BJ (cell line): ENCODE measurements around the gene COPS8. TPM values are rescaled to one million over a fixed set of nuclear protein-coding genes. Genes with fewer than 3 reads are reported as not detected.

Experiments used
- CTCF ChIA-PET: fragments of 350-600 bp; formaldehyde crosslinking; extraction: SDS; loops from one replicate; lab custom pipeline; 2021; ENCODE audit warnings: antibody characterized with exemption, inconsistent platforms; lab: Yijun Ruan, JAX
- POLR2A ChIA-PET: fragments of 300-600 bp; sonication (Branson Sonifier 250); formaldehyde crosslinking; extraction: SDS; loops from one replicate; lab custom pipeline; 2021; ENCODE audit warnings: antibody characterized with exemption; lab: Charles Lee
- DNase-seq: peaks from one replicate; pipeline ENCODE4 v3.0.0-alpha.2; 2011; ENCODE audit warnings: low read depth
- H3K27me3 ChIP-seq: 2 replicates; pipeline ENCODE4 v1.6.0; 2011; ENCODE audit warnings: low read length; ENCODE audit not compliant: control insufficient read depth, insufficient read depth
- H3K36me3 ChIP-seq: 2 replicates; pipeline ENCODE4 v1.5.1; 2011; ENCODE audit warnings: low read length; ENCODE audit not compliant: control insufficient read depth, insufficient read depth
- H3K4me3 ChIP-seq: 2 replicates; pipeline ENCODE4 v1.5.1; 2011; ENCODE audit warnings: low read depth, mild to moderate bottlenecking, control low read depth, low read length
- polyA plus RNA-seq: library from polyadenylated mRNA; depleted of rRNA; stranded (reverse); fragments of >200 nt; gene quantifications from 2 replicates; pipeline ENCODE4 v1.2.3, GENCODE V29; 2011
- TF ChIP-seq, protein P1 (sequence below): IDR thresholded peaks from 2 replicates; pipeline ENCODE4 v1.5.1; 2011; ENCODE audit warnings: low read depth, mild to moderate bottlenecking, control low read depth, inconsistent platforms, low read length, moderate library complexity; ENCODE audit not compliant: insufficient read depth

COPS8 gene
- polyA plus RNA-seq, 1 experiment: 55.8 TPM

DNA sequence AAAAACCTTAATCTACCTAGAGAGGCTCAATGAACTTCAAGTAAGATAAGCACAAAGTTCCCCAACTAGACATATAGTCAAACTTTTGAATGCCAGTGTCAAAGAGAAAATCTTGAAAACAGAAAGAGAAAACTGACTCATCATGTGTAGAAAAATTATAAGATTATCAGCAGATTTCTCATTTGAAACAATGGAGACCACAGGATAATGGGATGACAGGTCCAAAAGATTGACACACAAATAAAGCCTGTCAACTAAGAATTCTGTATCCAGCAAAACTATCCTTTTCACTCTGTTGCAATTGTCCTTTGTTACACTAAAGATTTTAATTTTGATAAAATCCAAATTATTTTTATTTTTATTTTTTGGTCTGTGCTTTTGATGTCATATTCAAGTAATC lies 61.6 kb downstream of the COPS8 start:
- ChIA-PET CTCF (interaction anchor here (0.5 to 0.8 kb wide), 3 partner anchors 182 to 246 kb away, joined by 3 read pairs; no protein-coding TSS in a partner anchor), POLR2A (no interaction called here)
- no peak overlapping the region for H3K4me3 ChIP-seq
- TF ChIP-seq, protein P1, sequence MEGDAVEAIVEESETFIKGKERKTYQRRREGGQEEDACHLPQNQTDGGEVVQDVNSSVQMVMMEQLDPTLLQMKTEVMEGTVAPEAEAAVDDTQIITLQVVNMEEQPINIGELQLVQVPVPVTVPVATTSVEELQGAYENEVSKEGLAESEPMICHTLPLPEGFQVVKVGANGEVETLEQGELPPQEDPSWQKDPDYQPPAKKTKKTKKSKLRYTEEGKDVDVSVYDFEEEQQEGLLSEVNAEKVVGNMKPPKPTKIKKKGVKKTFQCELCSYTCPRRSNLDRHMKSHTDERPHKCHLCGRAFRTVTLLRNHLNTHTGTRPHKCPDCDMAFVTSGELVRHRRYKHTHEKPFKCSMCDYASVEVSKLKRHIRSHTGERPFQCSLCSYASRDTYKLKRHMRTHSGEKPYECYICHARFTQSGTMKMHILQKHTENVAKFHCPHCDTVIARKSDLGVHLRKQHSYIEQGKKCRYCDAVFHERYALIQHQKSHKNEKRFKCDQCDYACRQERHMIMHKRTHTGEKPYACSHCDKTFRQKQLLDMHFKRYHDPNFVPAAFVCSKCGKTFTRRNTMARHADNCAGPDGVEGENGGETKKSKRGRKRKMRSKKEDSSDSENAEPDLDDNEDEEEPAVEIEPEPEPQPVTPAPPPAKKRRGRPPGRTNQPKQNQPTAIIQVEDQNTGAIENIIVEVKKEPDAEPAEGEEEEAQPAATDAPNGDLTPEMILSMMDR: no peak
- H3K27me3 ChIP-seq: no peaks in the 10 kb centered on the region
- H3K36me3 ChIP-seq: no peaks in the 10 kb centered on the region
- DNase-seq: no peak

DNA sequence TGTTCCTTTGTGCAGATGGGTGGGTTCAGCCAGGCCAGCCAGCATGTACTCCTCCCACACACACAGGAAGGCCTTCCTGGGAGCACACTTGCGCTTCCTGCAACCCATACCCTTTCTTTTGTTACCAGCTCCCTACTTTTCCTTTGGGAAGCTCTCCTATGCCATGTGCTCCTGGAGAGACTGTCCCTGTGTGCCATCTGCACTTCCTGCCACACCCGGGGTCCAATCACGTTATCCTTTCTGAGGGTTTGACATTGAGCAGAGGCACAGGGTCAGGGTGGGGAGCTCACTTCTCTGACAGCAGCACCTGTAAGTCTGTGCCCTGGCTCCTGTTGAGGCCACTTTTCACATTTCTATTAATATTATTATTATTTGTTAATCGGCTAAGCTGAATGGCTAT lies 62.9 kb downstream of the COPS8 start:
- TF ChIP-seq, protein P1: no peak
- Histone ChIP-seq H3K36me3 (no peaks in the 10 kb centered on the region), H3K27me3 (no peaks in the 10 kb centered on the region), H3K4me3 (no peak overlapping the region)
- ChIA-PET CTCF (interaction anchor here (1.2 to 1.6 kb wide), 3 partner anchors 17 to 57 kb away, joined by 3 to 6 read pairs (median 3); no protein-coding TSS in a partner anchor), POLR2A (no interaction called here)
- no peak for DNase-seq

DNA sequence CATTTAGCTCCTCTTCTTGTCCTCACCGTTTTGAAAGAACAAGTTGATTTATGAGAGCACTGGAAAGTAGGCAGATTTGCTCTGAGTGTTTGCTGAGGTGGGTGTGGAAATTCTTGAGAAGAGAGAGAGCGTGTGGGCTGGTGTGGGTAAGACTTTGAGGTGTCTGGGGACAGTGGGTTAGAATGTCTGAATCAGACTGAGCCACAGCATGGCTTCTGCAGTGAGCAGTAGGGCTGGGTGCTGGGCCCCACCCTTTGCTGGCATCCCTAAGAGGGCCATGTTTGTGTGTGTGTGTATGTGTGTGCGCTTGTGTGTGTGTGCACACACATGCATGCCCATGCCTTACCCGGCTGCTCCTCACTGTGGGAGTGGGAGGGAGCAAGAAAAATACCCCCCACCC lies 63.7 kb downstream of the COPS8 start:
- TF ChIP-seq, protein P1: no peak
- POLR2A ChIA-PET: interaction anchor here (0.5 kb wide), 1 partner anchor 40 kb away, joined by 3 read pairs; no protein-coding TSS in a partner anchor
- H3K36me3 ChIP-seq: no peaks in the 10 kb centered on the region
- no peak overlapping the region for H3K4me3 ChIP-seq
- no peak for DNase-seq
- CTCF ChIA-PET: interaction anchor here (0.6 to 1.6 kb wide), 4 partner anchors 16 to 1845 kb away, joined by 3 to 6 read pairs (median 3); no protein-coding TSS in a partner anchor
- H3K27me3 ChIP-seq: no peaks in the 10 kb centered on the region
